H1 (cell line): Measurements from ENCODE around the gene ABCG5. TPM values are rescaled to one million over a fixed set of nuclear protein-coding genes. Genes with fewer than 3 reads are reported as not detected.

Experiments
- CTCF ChIA-PET: fragments of 300-600 bp; sonication (Branson Sonifier 250); formaldehyde crosslinking; loops from one replicate; lab custom pipeline; 2021; ENCODE audit not compliant: partially characterized antibody; lab: Charles Lee
- POLR2A ChIA-PET: fragments of 300-600 bp; sonication (Branson Sonifier 250); formaldehyde crosslinking; loops from one replicate; lab custom pipeline; 2021; ENCODE audit warnings: inconsistent platforms; ENCODE audit not compliant: partially characterized antibody; lab: Charles Lee
- DNase-seq, 2 experiments: peaks; one replicate each; pipeline versions ENCODE4 v3.0.0 to v3.0.0-alpha.2; 2010 to 2022; ENCODE audit warnings: low spot score in 2 of 2, low read depth in 1 of 2, mixed read lengths in 1 of 2
- FAIRE-seq: peaks from 2 replicates; lab custom pipeline; 2011; peaks lifted over from hg19 to GRCh38; lab: Jason Lieb, UNC
- H2AFZ ChIP-seq: 2 replicates; pipeline ENCODE4 v1.8.1; 2012; ENCODE audit warnings: low read length, inconsistent platforms
- H2AK5ac ChIP-seq: 2 replicates; pipeline ENCODE4 v1.6.1; 2013; ENCODE audit warnings: low read depth, low read length
- H2BK120ac ChIP-seq: replicated peaks from 2 replicates; pipeline ENCODE3; 2013; ENCODE audit warnings: low read depth, low read length, inconsistent platforms
- H2BK12ac ChIP-seq: 2 replicates; pipeline ENCODE4 v1.6.1; 2013; ENCODE audit warnings: low read depth, low read length
- H2BK15ac ChIP-seq: 2 replicates; pipeline ENCODE4 v1.6.1; 2013; ENCODE audit warnings: low read length
- H2BK20ac ChIP-seq: 2 replicates; pipeline ENCODE4 v1.6.1; 2013; ENCODE audit warnings: low read length
- H2BK5ac ChIP-seq: 2 replicates; pipeline ENCODE4 v1.6.1; 2013; ENCODE audit warnings: low read depth, low read length
- H3K14ac ChIP-seq: 2 replicates; pipeline ENCODE4 v1.6.1; 2013; ENCODE audit warnings: inconsistent platforms; ENCODE audit not compliant: insufficient read length
- H3K18ac ChIP-seq: 2 replicates; pipeline ENCODE4 v1.6.1; 2013; ENCODE audit warnings: low read length; ENCODE audit errors: extremely low read depth
- H3K23ac ChIP-seq: 2 replicates; pipeline ENCODE4 v1.6.1; 2013; ENCODE audit warnings: inconsistent platforms; ENCODE audit not compliant: insufficient read length
- H3K23me2 ChIP-seq: 2 replicates; pipeline ENCODE4 v1.6.1; 2013; ENCODE audit warnings: low read depth, low read length
- H3K27ac ChIP-seq: 2 replicates; pipeline ENCODE4 v1.6.1; 2011; ENCODE audit warnings: low read depth, low read length, inconsistent platforms
- H3K27me3 ChIP-seq, 4 experiments: replicated peaks in 1 of 4; 1 replicate in 1 of 4; 2 replicates in 3 of 4; pipeline versions ENCODE4 v1.6.1 to v1.8.1; 2011 to 2013; ENCODE audit warnings: low read length in 3 of 4, mild to moderate bottlenecking in 3 of 4, inconsistent platforms in 2 of 4, mixed read lengths in 2 of 4, moderate library complexity in 1 of 4; ENCODE audit not compliant: control insufficient read depth in 3 of 4, insufficient read depth in 3 of 4; ENCODE audit errors: extremely low read depth in 1 of 4
- H3K36me3 ChIP-seq, 4 experiments: 2 replicates each; pipeline versions ENCODE4 v1.6.1 to v1.8.1; 2011 to 2013; ENCODE audit warnings: mild to moderate bottlenecking in 4 of 4, low read length in 3 of 4, moderate library complexity in 2 of 4, control low read depth in 1 of 4, inconsistent platforms in 1 of 4; ENCODE audit not compliant: insufficient read depth in 4 of 4, control insufficient read depth in 2 of 4
- H3K4ac ChIP-seq: replicated peaks from 2 replicates; pipeline ENCODE3; 2013; ENCODE audit warnings: low read length, low read depth, mixed read lengths, inconsistent platforms; ENCODE audit not compliant: insufficient read length
- H3K4me1 ChIP-seq, 4 experiments: replicated peaks in 1 of 4; 1 replicate in 1 of 4; 2 replicates in 3 of 4; pipeline versions ENCODE4 v1.6.1 to v1.8.1; 2011 to 2013; ENCODE audit warnings: low read length in 3 of 4, inconsistent platforms in 2 of 4, mixed read lengths in 1 of 4; ENCODE audit not compliant: insufficient read depth in 4 of 4, control insufficient read depth in 3 of 4
- H3K4me2 ChIP-seq, 2 experiments: 2 replicates each; pipeline versions ENCODE4 v1.6.1 to v1.8.1; 2011 to 2013; ENCODE audit warnings: low read depth in 2 of 2, low read length in 2 of 2, control low read depth in 1 of 2, inconsistent platforms in 1 of 2, mild to moderate bottlenecking in 1 of 2; ENCODE audit not compliant: insufficient read depth in 1 of 2
- H3K4me3 ChIP-seq, 4 experiments: fragments of 200-600, 300-600 bp in 1 of 4; sonication (generic), shearing (Covaris generic), sonication (Bioruptor Twin) in 1 of 4; 2 replicates each; pipeline versions ENCODE4 v1.5.1 to v1.8.1; 2011 to 2016; ENCODE audit warnings: low read length in 4 of 4, low read depth in 3 of 4, control low read depth in 2 of 4, inconsistent platforms in 2 of 4, mild to moderate bottlenecking in 2 of 4, mixed read lengths in 1 of 4, moderate library complexity in 1 of 4; ENCODE audit not compliant: insufficient read depth in 2 of 4; ENCODE audit errors: extremely low read depth in 1 of 4
- H3K56ac ChIP-seq: replicated peaks from 2 replicates; pipeline ENCODE3; 2013; ENCODE audit warnings: low read depth, mild to moderate bottlenecking, mixed read lengths, low read length, inconsistent platforms; ENCODE audit not compliant: insufficient read length
- H3K79me1 ChIP-seq: 2 replicates; pipeline ENCODE4 v1.6.1; 2013; ENCODE audit warnings: low read depth, low read length, control low read depth
- H3K79me2 ChIP-seq, 2 experiments: 2 replicates each; pipeline versions ENCODE4 v1.6.1 to v1.8.1; 2012 to 2013; ENCODE audit warnings: low read length in 2 of 2, mild to moderate bottlenecking in 2 of 2, inconsistent platforms in 1 of 2; ENCODE audit not compliant: insufficient read depth in 2 of 2, control insufficient read depth in 1 of 2
- H3K9ac ChIP-seq, 4 experiments: replicated peaks in 1 of 4; 1 replicate in 1 of 4; 2 replicates in 3 of 4; pipeline versions ENCODE4 v1.6.1 to v1.8.1; 2011 to 2013; ENCODE audit warnings: low read depth in 3 of 4, low read length in 3 of 4, control low read depth in 2 of 4, mild to moderate bottlenecking in 2 of 4, moderate library complexity in 2 of 4, inconsistent platforms in 1 of 4; ENCODE audit errors: extremely low read depth in 1 of 4
- H3K9me3 ChIP-seq, 2 experiments: 2 replicates each; pipeline versions ENCODE4 v1.6.1 to v1.8.1; 2012 to 2013; ENCODE audit warnings: mild to moderate bottlenecking in 2 of 2, moderate library complexity in 2 of 2, control low read depth in 1 of 2, inconsistent platforms in 1 of 2, low read depth in 1 of 2, low read length in 1 of 2, mixed read lengths in 1 of 2; ENCODE audit not compliant: insufficient read depth in 2 of 2
- H4K20me1 ChIP-seq, 2 experiments: replicated peaks in 1 of 2; 2 replicates each; pipeline versions ENCODE3 to v1.8.1; 2011 to 2013; ENCODE audit warnings: inconsistent platforms in 2 of 2, low read length in 2 of 2, mild to moderate bottlenecking in 1 of 2; ENCODE audit not compliant: insufficient read depth in 2 of 2, control insufficient read depth in 1 of 2
- H4K5ac ChIP-seq: 2 replicates; pipeline ENCODE4 v1.6.1; 2013; ENCODE audit warnings: low read length, low read depth, mixed read lengths, inconsistent platforms; ENCODE audit not compliant: insufficient read length
- H4K8ac ChIP-seq: 2 replicates; pipeline ENCODE4 v1.8.0; 2013; ENCODE audit warnings: mild to moderate bottlenecking, moderate library complexity, low read length, inconsistent platforms; ENCODE audit not compliant: insufficient read depth; ENCODE audit errors: extremely low read depth
- H4K91ac ChIP-seq: replicated peaks from 2 replicates; pipeline ENCODE3; 2013; ENCODE audit warnings: low read length, mixed read lengths, inconsistent platforms; ENCODE audit not compliant: insufficient read length
- BCL11A ChIP-seq, 2 experiments: IDR thresholded peaks; one replicate each; pipeline ENCODE4 v1.6.1; 2011; ENCODE audit warnings: low read depth in 2 of 2, low read length in 2 of 2, mild to moderate bottlenecking in 2 of 2
- CTBP2 ChIP-seq: IDR thresholded peaks from 2 replicates; pipeline ENCODE4 v1.7.0; 2011; ENCODE audit warnings: borderline replicate concordance, mild to moderate bottlenecking, moderate library complexity, mixed read lengths, low read length; ENCODE audit not compliant: insufficient read depth, insufficient read length
- FOSL1 ChIP-seq: IDR thresholded peaks from 2 replicates; pipeline ENCODE4 v1.6.1; 2011; ENCODE audit warnings: mild to moderate bottlenecking, low read depth, low read length, moderate library complexity; ENCODE audit not compliant: insufficient read depth
- HDAC2 ChIP-seq, 2 experiments: fragments of 300-600 bp in 1 of 2; sonication (generic) in 1 of 2; IDR thresholded peaks; 2 replicates each; pipeline ENCODE4 v1.6.1; 2011 to 2012; ENCODE audit warnings: low read depth in 2 of 2, low read length in 2 of 2, mild to moderate bottlenecking in 2 of 2, moderate library complexity in 2 of 2, borderline replicate concordance in 1 of 2, inconsistent platforms in 1 of 2
- RBBP5 ChIP-seq: IDR thresholded peaks from 2 replicates; pipeline ENCODE4 v1.7.1; 2012; ENCODE audit warnings: low read depth, mild to moderate bottlenecking, inconsistent platforms, low read length, moderate library complexity, borderline replicate concordance
- SAP30 ChIP-seq: fragments of 300-600 bp; sonication (generic); IDR thresholded peaks from 2 replicates; pipeline ENCODE4 v1.7.1; 2012; ENCODE audit warnings: low read length, moderate library complexity, mild to moderate bottlenecking, inconsistent platforms; ENCODE audit not compliant: insufficient read depth, insufficient replicate concordance
- SIN3A ChIP-seq, 2 experiments: IDR thresholded peaks in 1 of 2; conservative IDR thresholded peaks in 1 of 2; 2 replicates each; pipeline ENCODE4 v1.6.1; 2011 to 2012; ENCODE audit warnings: low read length in 2 of 2, improper control_type of control experiment in 1 of 2, low read depth in 1 of 2, mild to moderate bottlenecking in 1 of 2
- WGBS, 2 experiments: shearing (Covaris generic) in 1 of 2; methylation state at CpG; one replicate each; pipeline versions ENCODE4 v1.1.6 to v1.1.7; 2013 to 2015; ENCODE audit warnings: low lambda C conversion rate in 2 of 2, mixed read lengths in 2 of 2, inconsistent platforms in 1 of 2, low coverage in 1 of 2, missing lambda C conversion rate in 1 of 2; ENCODE audit not compliant: insufficient replicate concordance in 2 of 2, insufficient coverage in 1 of 2, insufficient read length in 1 of 2; ENCODE audit errors: extremely low coverage in 1 of 2, missing lambda C conversion rate in 1 of 2; 5-methylcytosine and 5-hydroxymethylcytosine counted together
- polyA plus RNA-seq, 7 experiments: library from polyadenylated mRNA; depleted of rRNA in 3 of 7; stranded (reverse) in 5 of 7; unstranded in 2 of 7; fragments of >200 nt in 5 of 7; fragments of 200-250 nt in 2 of 7; gene quantifications; 1 replicate in 5 of 7; 2 replicates in 1 of 7; 4 replicates in 1 of 7; pipeline versions ENCODE4 v1.2.1 to v1.2.3, GENCODE V29; 2011 to 2013; ENCODE audit warnings: missing spikeins in 2 of 7, mixed read lengths in 2 of 7
- total RNA-seq: library from RNA; stranded (reverse); fragmentation: NEBNext Ultra II Directional; extraction: Animal tissue kit (Norgen Biotek cat#: 25700); gene quantifications from 2 replicates; pipeline ENCODE4 v1.2.1, GENCODE V29; 2021

ABCG5 gene
- total and polyA plus RNA-seq, 2 of the 8 experiments (the other 6 are each of a cell fraction or from before 2014, with no cell fraction given): not detected

DNA sequence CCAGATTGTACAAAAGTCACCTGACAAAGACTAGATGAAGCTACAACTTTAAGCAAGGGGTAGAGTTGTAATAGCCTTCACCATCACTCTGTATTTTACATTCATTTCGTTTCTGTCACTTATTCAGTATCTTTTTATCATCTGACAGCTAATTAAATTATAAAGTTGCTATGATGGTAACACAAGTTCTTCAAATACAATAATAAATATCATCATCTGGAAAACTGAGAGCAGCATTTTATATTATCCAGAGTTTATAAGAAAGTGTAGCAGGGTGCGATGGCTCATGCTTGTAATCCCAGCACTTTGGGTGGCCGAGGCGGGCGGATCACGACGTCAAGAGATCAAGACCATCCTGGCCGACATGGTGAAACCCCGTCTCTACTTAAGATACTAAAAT, 43.7 kb downstream of the ABCG5 start:
- WGBS, 2 experiments: 91% methylated on average over 9 of the region's 9 CpGs; no CpG with 5 or more reads in 1 of the 2 experiments

More for the DNA sequence above, 43.7 kb downstream of the ABCG5 start:
- H3K9me3 ChIP-seq: no peaks in the 10 kb centered on the region
- H2BK5ac ChIP-seq: no peak overlapping the region
- no peak overlapping the region for H2BK120ac ChIP-seq
- no peak overlapping the region for H3K4me3 ChIP-seq
- DNase-seq: no peak
- no peaks in the 10 kb centered on the region for H4K20me1 ChIP-seq
- H2BK15ac ChIP-seq: no peak overlapping the region
- H3K4me2 ChIP-seq: no peak overlapping the region
- H4K91ac ChIP-seq: no peak overlapping the region
- no peak overlapping the region for H3K56ac ChIP-seq
- H3K27me3 ChIP-seq: no peaks in the 10 kb centered on the region
- H3K14ac ChIP-seq: no peak overlapping the region
- H3K9ac ChIP-seq: no peak overlapping the region
- CTCF ChIA-PET: interaction anchor here (0.7 to 1.5 kb wide), 3 partner anchors 182 to 190 kb away, joined by 3 read pairs; no protein-coding TSS in a partner anchor
- H3K23ac ChIP-seq: no peak overlapping the region
- H3K4ac ChIP-seq: no peak overlapping the region
- TF ChIP-seq BCL11A (IDR thresholded peaks at IDR 0.05; ENCODE audit: low read depth in 2 of 2, low read length in 2 of 2) (no peak), CTBP2 (no peak), SAP30 (no peak), SIN3A (conservative IDR thresholded peaks at IDR 0.05 in 1 of 2, IDR thresholded peaks at IDR 0.05 in 1 of 2; ENCODE audit: low read depth in 1 of 2, low read length in 2 of 2) (no peak), FOSL1 (no peak), RBBP5 (no peak), HDAC2 (IDR thresholded peaks at IDR 0.05; ENCODE audit: borderline replicate concordance in 1 of 2, low read depth in 2 of 2, low read length in 2 of 2) (no peak)
- POLR2A ChIA-PET: no interaction called here
- H4K8ac ChIP-seq: no peak overlapping the region
- H2AK5ac ChIP-seq: no peak overlapping the region
- H3K36me3 ChIP-seq: no peaks in the 10 kb centered on the region; a peak in 1 of 8 replicates
- no peak overlapping the region for H4K5ac ChIP-seq
- no peak for FAIRE-seq
- H3K4me1 ChIP-seq: no peaks in the 10 kb centered on the region
- H2BK12ac ChIP-seq: no peak overlapping the region
- no peaks in the 10 kb centered on the region for H3K79me1 ChIP-seq
- H3K27ac ChIP-seq: no peak overlapping the region
- H2BK20ac ChIP-seq: no peak overlapping the region
- no peaks in the 10 kb centered on the region for H3K79me2 ChIP-seq
- no peaks in the 10 kb centered on the region for H3K23me2 ChIP-seq
- H2AFZ ChIP-seq: no peak overlapping the region
- H3K18ac ChIP-seq: no peak overlapping the region
